Measurements from ENCODE around the gene GALNT17. TPM values are rescaled to one million over a fixed set of nuclear protein-coding genes. Genes with fewer than 3 reads are reported as not detected.

GALNT17 gene
- total RNA-seq, 1 donor from 2014 or later = 95.3 TPM

DNA sequence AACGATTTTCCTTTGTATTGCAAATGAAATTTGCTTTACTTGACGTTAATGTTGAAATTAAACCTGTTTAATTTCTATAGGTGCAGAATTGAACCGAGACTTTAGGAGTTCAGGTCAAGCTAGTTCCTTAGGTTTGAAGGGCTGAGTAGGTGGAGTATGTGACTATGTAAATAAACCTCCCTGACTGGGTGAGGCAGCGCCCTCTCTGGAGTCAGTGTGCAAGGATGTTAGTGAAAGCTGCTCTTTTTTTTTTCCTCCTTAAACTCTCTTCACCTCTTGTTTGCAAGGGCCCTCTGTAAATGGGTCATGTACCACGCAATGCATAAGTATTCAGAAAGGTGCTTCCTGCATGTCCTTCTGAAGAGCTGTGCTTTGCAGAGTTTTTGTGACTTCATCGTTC is 33.8 kb downstream of the GALNT17 start:
- Histone ChIP-seq H3K4me1 (no peaks in the 10 kb centered on the region), H3K27ac (replicated peaks) (no peak overlapping the region), H3K27me3 (ENCODE audit: low read depth) (no peaks in the 10 kb centered on the region), H3K9me3 (replicated peaks) (no peaks in the 10 kb centered on the region), H3K4me3 (no peak overlapping the region), H3K36me3 (no peaks in the 10 kb centered on the region)
- intact Hi-C loops (cut with micrococcal nuclease) = no loop called here
- DNase-seq = no peak
- TF ChIP-seq, protein P1, sequence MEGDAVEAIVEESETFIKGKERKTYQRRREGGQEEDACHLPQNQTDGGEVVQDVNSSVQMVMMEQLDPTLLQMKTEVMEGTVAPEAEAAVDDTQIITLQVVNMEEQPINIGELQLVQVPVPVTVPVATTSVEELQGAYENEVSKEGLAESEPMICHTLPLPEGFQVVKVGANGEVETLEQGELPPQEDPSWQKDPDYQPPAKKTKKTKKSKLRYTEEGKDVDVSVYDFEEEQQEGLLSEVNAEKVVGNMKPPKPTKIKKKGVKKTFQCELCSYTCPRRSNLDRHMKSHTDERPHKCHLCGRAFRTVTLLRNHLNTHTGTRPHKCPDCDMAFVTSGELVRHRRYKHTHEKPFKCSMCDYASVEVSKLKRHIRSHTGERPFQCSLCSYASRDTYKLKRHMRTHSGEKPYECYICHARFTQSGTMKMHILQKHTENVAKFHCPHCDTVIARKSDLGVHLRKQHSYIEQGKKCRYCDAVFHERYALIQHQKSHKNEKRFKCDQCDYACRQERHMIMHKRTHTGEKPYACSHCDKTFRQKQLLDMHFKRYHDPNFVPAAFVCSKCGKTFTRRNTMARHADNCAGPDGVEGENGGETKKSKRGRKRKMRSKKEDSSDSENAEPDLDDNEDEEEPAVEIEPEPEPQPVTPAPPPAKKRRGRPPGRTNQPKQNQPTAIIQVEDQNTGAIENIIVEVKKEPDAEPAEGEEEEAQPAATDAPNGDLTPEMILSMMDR (IDR thresholded peaks at IDR 0.05; ENCODE audit: borderline replicate concordance) = no peak

DNA sequence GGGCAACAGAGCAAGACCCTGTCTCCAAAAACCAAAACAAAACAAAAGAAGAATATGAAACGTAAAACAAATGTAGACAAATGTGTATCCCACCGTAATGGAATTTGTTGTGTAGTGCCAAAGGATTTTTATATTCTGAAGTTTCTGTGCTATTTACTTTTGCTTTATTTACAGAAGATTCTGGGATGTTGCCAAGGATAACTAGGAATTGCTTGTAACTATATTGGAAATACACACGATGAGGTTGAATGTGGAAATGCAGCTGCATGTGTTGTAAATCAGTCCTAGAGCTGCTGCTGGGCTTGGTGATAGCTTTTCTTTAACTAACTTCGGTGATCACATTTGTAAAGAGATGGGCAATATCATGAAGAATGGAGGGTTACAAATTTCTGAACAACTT is 39.5 kb downstream of the GALNT17 start:
- Histone ChIP-seq H3K9me3 (replicated peaks) (no peaks in the 10 kb centered on the region), H3K27me3 (ENCODE audit: low read depth) (no peaks in the 10 kb centered on the region), H3K27ac (replicated peaks) (no peak overlapping the region), H3K4me1 (peaks cover 5% of the 10 kb centered on the region), H3K36me3 (no peaks in the 10 kb centered on the region), H3K4me3 (no peak overlapping the region)
- TF ChIP-seq, protein P1 (IDR thresholded peaks at IDR 0.05; ENCODE audit: borderline replicate concordance) = no peak
- DNase-seq = no peak
- intact Hi-C loops (cut with micrococcal nuclease) = no loop called here

DNA sequence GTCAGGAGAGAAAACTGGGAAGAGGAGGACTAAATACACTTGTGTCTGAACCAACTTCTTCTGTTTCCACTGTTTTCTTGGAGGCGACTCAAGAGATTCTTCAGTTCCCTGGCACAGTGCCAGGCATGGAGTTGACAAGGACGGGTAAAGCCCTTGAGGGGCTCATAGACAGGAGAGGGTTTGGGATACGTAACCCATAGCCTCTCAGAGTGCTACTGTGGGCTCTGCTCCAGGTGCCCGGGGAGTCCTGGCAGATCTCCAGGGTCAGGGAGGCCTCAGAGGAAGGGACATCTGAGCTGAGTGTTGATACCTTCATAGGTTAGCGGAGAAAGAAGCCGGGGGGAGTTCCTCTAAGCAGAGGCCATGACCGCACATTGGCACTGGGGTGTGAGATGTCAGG is 42.0 kb downstream of the GALNT17 start:
- DNase-seq = peak; percentile 49
- no peak overlapping the region for H3K27ac ChIP-seq (replicated peaks)
- intact Hi-C loops (cut with micrococcal nuclease) = no loop called here
- H3K36me3 ChIP-seq = no peaks in the 10 kb centered on the region
- no peaks in the 10 kb centered on the region for H3K27me3 ChIP-seq (ENCODE audit: low read depth)
- H3K9me3 ChIP-seq (replicated peaks) = peaks cover 13% of the 10 kb centered on the region
- H3K4me1 ChIP-seq = peaks cover 5% of the 10 kb centered on the region
- no peak overlapping the region for H3K4me3 ChIP-seq
- TF ChIP-seq, protein P1 (IDR thresholded peaks at IDR 0.05; ENCODE audit: borderline replicate concordance) = no peak

DNA sequence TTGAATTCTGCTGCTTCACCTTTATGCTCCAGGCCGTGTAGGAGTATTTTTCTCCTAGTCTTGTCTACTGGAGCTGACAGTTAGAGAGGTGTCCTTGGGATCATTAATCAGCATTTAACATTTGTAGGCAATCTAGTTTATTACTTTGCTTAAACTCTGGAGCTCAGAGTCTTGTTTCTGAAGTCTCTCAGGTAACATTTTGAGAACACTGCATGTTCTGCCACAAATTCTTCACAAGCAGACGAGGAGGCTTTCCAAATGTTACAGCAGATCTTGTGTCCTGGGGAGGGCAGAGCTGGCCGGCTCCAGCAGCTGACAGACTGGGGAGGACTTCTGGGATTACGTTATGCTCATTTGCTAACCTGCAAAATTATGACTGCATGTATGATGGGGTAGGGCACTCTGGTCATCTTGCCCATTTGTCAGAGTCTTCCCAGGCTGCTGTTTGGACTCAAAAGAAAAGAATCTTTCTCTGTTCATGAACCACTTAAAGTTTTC is 50.5 kb downstream of the GALNT17 start:
- no peak overlapping the region for H3K27ac ChIP-seq (replicated peaks)
- H3K9me3 ChIP-seq (replicated peaks) = peaks cover 18% of the 10 kb centered on the region
- H3K4me1 ChIP-seq = peaks cover 15% of the 10 kb centered on the region
- no peaks in the 10 kb centered on the region for H3K27me3 ChIP-seq (ENCODE audit: low read depth)
- H3K4me3 ChIP-seq = no peak overlapping the region
- intact Hi-C loops (cut with micrococcal nuclease) = no loop called here
- DNase-seq = no peak
- H3K36me3 ChIP-seq = no peaks in the 10 kb centered on the region
- TF ChIP-seq, protein P1 (IDR thresholded peaks at IDR 0.05; ENCODE audit: borderline replicate concordance) = no peak

DNA sequence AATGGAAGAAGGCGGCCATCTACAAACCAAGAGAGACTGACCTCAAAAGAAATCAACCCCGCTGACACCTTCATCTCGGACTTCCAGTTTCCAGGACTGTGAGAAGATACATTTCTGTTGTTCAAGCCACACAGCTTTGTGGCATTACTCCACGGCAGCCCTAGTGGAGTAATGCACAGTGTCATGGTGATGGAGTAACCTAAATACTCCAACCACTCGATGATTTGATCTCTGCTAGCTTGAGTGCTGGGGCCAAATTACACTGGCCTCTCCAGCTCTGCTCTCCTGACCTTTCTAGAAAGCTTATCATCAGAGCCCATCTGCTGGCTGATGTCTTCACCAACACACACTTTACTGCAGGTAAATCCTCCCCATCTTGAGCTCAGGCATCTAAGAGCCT is 52.2 kb downstream of the GALNT17 start:
- TF ChIP-seq, protein P1 (IDR thresholded peaks at IDR 0.05; ENCODE audit: borderline replicate concordance) = no peak
- Histone ChIP-seq H3K27me3 (ENCODE audit: low read depth) (no peaks in the 10 kb centered on the region), H3K4me1 (peaks cover 15% of the 10 kb centered on the region), H3K27ac (replicated peaks) (no peak overlapping the region), H3K4me3 (no peak overlapping the region), H3K36me3 (no peaks in the 10 kb centered on the region), H3K9me3 (replicated peaks) (peaks cover 3% of the 10 kb centered on the region)
- DNase-seq = no peak
- intact Hi-C loops (cut with micrococcal nuclease) = no loop called here
